ENCODE results near the gene EPB41L2.

DNA sequence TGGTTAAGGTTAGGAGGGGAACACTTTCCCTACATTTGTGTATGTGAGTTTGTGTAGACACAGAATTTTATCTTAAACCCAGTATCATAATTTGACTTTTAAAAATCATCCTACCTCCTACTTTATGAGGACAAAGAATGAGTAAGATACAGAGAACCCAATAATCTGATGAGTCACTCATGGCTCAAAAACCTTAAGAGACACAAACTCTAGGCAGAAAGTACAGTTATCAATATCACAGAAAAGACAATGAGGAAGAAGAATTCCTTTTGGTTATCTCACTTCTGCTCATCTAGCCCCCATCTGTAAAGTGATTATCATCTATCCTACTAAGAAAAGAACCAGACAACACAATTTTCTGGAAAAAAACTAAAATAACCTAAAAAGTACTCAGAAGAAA, 87.7 kb downstream of the EPB41L2 start:
- TF ChIP-seq POLR2A (IDR thresholded peaks at IDR 0.05) = no peak
- TF ChIP-seq, protein P1, sequence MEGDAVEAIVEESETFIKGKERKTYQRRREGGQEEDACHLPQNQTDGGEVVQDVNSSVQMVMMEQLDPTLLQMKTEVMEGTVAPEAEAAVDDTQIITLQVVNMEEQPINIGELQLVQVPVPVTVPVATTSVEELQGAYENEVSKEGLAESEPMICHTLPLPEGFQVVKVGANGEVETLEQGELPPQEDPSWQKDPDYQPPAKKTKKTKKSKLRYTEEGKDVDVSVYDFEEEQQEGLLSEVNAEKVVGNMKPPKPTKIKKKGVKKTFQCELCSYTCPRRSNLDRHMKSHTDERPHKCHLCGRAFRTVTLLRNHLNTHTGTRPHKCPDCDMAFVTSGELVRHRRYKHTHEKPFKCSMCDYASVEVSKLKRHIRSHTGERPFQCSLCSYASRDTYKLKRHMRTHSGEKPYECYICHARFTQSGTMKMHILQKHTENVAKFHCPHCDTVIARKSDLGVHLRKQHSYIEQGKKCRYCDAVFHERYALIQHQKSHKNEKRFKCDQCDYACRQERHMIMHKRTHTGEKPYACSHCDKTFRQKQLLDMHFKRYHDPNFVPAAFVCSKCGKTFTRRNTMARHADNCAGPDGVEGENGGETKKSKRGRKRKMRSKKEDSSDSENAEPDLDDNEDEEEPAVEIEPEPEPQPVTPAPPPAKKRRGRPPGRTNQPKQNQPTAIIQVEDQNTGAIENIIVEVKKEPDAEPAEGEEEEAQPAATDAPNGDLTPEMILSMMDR (IDR thresholded peaks at IDR 0.05) = no peak
